Mucosa of rectum (tissue), 2 donors: ENCODE measurements around the gene MAF.

ENCODE experiments used
- H3K27ac ChIP-seq, 2 donors: one replicate each; pipeline ENCODE4 v1.7.0; 2013; ENCODE audit warnings: inconsistent platforms in 2 of 2, low read depth in 2 of 2, low read length in 2 of 2
- H3K27me3 ChIP-seq, 2 donors: one replicate each; pipeline ENCODE4 v1.7.0; 2013; ENCODE audit warnings: low read length in 2 of 2; ENCODE audit not compliant: control insufficient read depth in 2 of 2, insufficient read depth in 2 of 2
- H3K36me3 ChIP-seq, 2 donors: one replicate each; pipeline ENCODE4 v1.7.0; 2013; ENCODE audit warnings: low read length in 2 of 2; ENCODE audit not compliant: control insufficient read depth in 2 of 2, insufficient read depth in 2 of 2
- H3K4me1 ChIP-seq, 2 donors: one replicate each; pipeline ENCODE4 v1.7.0; 2013; ENCODE audit warnings: low read length in 2 of 2, mild to moderate bottlenecking in 1 of 2; ENCODE audit not compliant: control insufficient read depth in 2 of 2, insufficient read depth in 2 of 2
- H3K4me3 ChIP-seq, 2 donors: one replicate each; pipeline ENCODE4 v1.7.0; 2013; ENCODE audit warnings: low read length in 2 of 2
- H3K9ac ChIP-seq, 2 donors: one replicate each; pipeline ENCODE4 v1.7.0; 2013; ENCODE audit warnings: low read length in 2 of 2, low read depth in 1 of 2, mild to moderate bottlenecking in 1 of 2
- H3K9me3 ChIP-seq, 2 donors: one replicate each; pipeline ENCODE4 v1.7.0; 2013; ENCODE audit warnings: low read length in 2 of 2; ENCODE audit not compliant: control insufficient read depth in 2 of 2
- donor health status: healthy.
- donor health status: Normal muscosa, but diverticular disease.

Gene MAF

GRCh38 chr16:79571903-79572535 is 28.5 kb downstream of the MAF start:
- H3K9ac ChIP-seq = no peak overlapping the region
- no peaks in the 10 kb centered on the region for H3K9me3 ChIP-seq
- H3K27ac ChIP-seq = no peak overlapping the region
- peaks cover 0 to 4% of the 10 kb centered on the region in 2 donors for H3K27me3 ChIP-seq
- H3K4me3 ChIP-seq = no peak overlapping the region
- H3K36me3 ChIP-seq = no peaks in the 10 kb centered on the region
- no peaks in the 10 kb centered on the region for H3K4me1 ChIP-seq

DNA sequence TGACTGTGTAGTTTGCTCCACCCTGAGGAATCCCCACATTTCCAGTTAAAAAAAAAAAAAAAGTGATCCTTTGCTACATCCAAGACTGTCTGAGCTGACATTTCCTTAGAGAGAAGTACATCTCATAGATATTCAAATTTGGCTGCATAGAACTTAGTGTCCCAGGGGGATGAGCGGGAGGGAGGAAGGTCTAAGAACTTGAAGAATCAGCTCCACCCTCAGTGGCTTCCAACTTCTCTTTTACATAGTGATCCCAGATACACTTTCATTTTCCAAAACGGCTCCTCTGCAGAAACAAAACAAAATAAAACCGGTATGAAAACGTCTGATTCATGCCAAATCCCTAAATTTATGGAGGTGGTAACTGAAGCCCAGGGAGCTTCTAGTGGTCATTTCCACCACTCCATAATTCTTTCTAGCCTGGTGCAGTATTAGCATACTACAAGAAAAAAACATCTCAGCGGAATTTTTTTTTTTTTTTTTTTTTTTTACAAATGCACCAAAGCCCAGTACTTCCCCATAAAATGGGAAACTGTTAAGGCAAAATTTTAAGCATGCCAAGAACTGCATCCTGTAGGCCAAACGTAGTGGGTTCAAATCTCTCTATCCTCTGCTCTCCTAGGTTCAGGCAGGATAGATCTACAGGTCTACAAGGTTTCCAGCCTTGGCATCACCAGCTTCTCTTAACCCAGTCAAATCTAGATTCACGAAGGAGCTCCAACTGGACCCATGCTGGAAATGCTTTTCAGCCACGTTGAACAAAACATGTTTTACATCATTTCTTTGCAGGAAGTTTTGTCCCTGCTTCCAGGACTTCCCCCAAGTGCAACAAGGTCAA is 29.3 kb downstream of the MAF start:
- no peaks in the 10 kb centered on the region for H3K4me1 ChIP-seq
- no peaks in the 10 kb centered on the region for H3K36me3 ChIP-seq
- no peak overlapping the region for H3K27ac ChIP-seq
- H3K4me3 ChIP-seq = no peak overlapping the region
- H3K9me3 ChIP-seq = no peaks in the 10 kb centered on the region
- peaks cover 0 to 4% of the 10 kb centered on the region in 2 donors for H3K27me3 ChIP-seq
- H3K9ac ChIP-seq = no peak overlapping the region

DNA sequence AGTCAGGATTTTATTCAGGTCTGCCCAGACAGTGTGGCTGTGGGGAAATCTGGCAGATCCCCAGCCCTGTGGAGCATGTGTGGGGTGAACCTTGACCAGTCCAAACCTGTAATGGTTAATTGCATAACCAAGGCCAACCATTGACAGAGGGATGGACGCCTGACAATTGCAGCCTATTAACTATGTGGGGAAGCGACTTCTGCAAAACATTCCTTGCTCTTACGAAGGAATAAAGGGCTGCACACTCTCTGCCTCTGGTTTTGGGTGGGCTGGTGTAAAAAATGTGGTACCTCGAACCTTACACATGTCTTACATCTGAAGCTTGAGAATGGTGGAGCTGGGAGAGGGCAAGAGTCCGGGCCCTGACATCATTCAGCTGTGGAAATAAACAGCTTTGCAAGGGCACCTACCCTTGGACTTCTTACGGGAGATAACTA is 35.8 kb downstream of the MAF start:
- Histone ChIP-seq H3K9ac (no peak overlapping the region), H3K4me3 (no peak overlapping the region), H3K4me1 (no peaks in the 10 kb centered on the region), H3K9me3 (no peaks in the 10 kb centered on the region), H3K27me3 (peaks cover 0 to 4% of the 10 kb centered on the region in 2 donors), H3K27ac (no peak overlapping the region), H3K36me3 (no peaks in the 10 kb centered on the region)

DNA sequence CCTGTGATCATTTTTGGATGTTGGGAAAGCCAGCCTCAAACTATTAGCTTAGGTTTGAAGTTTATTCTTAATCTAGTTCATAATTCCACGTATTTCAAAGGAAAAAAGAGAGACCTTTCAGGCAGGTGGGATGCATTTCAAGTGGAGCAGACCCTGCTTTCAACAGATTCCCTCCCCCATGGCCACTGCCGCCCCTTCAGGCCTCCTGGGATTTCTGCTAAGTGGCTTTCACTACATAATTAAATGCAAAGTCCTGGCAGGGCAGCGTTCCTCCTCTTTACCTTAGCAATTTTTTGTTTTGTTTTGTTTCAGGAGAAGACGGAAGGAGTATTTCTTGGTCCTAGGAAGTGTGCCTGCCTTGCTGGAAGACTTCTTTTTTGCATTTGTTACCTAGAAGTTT is 36.6 kb downstream of the MAF start:
- no peaks in the 10 kb centered on the region for H3K9me3 ChIP-seq
- H3K36me3 ChIP-seq = no peaks in the 10 kb centered on the region
- no peaks in the 10 kb centered on the region for H3K27me3 ChIP-seq
- no peak overlapping the region for H3K9ac ChIP-seq
- H3K27ac ChIP-seq = no peak overlapping the region
- no peak overlapping the region for H3K4me3 ChIP-seq
- H3K4me1 ChIP-seq = no peaks in the 10 kb centered on the region

- H3K4me3 ChIP-seq = no peak overlapping the region
- H3K9me3 ChIP-seq = no peaks in the 10 kb centered on the region
- H3K27me3 ChIP-seq = no peaks in the 10 kb centered on the region
- H3K36me3 ChIP-seq = no peaks in the 10 kb centered on the region
- no peaks in the 10 kb centered on the region for H3K4me1 ChIP-seq
- no peak overlapping the region for H3K9ac ChIP-seq
- no peak overlapping the region for H3K27ac ChIP-seq
These were observed 38.2 kb downstream of the MAF start for GRCh38 chr16:79562166-79562823.

DNA sequence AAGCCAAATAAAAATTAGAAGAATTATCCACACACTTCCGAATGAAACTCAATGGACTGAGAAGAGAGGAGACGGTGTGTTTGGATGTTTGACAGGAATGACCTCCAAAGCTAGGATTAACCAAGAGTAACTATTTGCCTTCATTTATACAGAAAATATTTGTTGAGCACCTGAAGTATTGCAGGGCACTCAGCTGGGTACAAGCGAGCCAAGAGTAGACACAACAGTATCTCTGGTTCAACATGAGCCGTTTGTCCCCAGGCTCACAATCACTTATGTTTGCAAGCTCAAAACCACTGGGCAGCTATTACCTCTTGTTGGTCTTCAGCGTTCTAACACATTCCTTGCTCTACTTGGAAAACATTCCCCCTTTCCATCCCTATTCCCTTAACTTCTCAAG is 38.8 kb downstream of the MAF start:
- Histone ChIP-seq H3K9ac (no peak overlapping the region), H3K4me1 (no peaks in the 10 kb centered on the region), H3K27me3 (no peaks in the 10 kb centered on the region), H3K4me3 (no peak overlapping the region), H3K9me3 (no peaks in the 10 kb centered on the region), H3K27ac (no peak overlapping the region), H3K36me3 (no peaks in the 10 kb centered on the region)

DNA sequence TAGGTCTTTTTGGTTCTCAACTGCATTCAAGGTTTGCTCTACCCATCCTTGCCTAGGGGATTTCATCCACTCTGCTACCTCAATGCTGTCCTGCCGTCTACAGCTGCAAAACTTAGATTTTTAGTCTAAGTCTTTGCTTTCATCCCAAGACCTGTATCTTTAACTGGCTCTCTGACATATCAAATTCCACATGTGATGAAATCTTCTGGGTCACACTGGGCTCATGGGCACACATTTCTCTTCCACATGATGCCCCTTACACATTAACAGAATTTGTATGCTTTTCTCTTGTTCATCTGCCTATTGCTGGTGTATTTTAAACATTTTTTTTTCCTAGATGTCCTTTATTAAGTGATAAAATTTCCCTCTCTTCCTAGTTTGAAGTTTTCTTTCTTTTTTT is 39.6 kb downstream of the MAF start:
- Histone ChIP-seq H3K36me3 (no peaks in the 10 kb centered on the region), H3K27me3 (no peaks in the 10 kb centered on the region), H3K4me3 (no peak overlapping the region), H3K27ac (no peak overlapping the region), H3K4me1 (no peaks in the 10 kb centered on the region), H3K9me3 (no peaks in the 10 kb centered on the region), H3K9ac (no peak overlapping the region)

- Histone ChIP-seq H3K4me1 (no peaks in the 10 kb centered on the region), H3K9ac (no peak overlapping the region), H3K27ac (no peak overlapping the region), H3K27me3 (no peaks in the 10 kb centered on the region), H3K4me3 (no peak overlapping the region), H3K36me3 (no peaks in the 10 kb centered on the region), H3K9me3 (no peaks in the 10 kb centered on the region)
These were observed 40.2 kb downstream of the MAF start for GRCh38 chr16:79560318-79560717.

DNA sequence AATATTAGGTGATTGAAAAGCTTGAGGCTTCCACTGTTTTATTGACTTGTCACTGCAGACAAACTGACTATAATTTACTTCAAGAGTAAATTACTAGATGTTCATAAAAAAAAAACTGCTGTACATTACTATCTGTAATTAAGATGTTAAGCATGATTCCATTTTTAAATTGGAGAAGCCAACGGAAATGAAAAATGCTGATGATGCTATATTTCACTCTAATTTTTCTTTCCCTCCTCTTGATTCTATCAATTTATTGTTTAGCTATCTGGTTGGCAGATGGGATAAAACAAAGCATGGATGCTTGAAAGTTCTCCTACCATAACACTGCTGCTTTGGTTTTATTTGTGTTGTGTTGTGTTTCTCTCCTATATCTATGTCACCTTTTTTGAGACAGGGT is 41.0 kb downstream of the MAF start:
- H3K4me3 ChIP-seq = no peak overlapping the region
- no peak overlapping the region for H3K9ac ChIP-seq
- no peaks in the 10 kb centered on the region for H3K9me3 ChIP-seq
- H3K4me1 ChIP-seq = no peaks in the 10 kb centered on the region
- H3K27ac ChIP-seq = no peak overlapping the region
- no peaks in the 10 kb centered on the region for H3K27me3 ChIP-seq
- no peaks in the 10 kb centered on the region for H3K36me3 ChIP-seq

DNA sequence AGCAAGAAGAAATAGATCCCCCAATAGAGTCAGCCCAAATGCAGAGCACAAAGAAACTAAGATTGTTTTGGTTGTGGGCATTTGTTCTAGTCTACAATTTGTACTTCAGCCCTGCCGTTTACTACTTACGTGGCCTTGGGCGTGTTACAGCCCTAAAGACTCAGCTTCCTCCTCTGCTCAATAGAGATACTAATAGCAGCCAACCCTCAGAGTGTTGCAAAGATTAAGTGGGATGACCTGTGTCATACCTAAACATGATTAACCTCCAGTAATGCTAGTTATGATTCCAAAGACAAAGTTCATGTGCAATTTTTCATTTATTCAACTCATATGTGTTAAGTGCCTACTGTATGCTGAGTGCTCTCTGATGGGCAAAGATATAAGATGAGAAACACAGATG is 43.1 kb downstream of the MAF start:
- no peak overlapping the region for H3K27ac ChIP-seq

More for the DNA sequence above, 43.1 kb downstream of the MAF start:
- H3K4me3 ChIP-seq = no peak overlapping the region
- H3K9me3 ChIP-seq = no peaks in the 10 kb centered on the region
- no peaks in the 10 kb centered on the region for H3K4me1 ChIP-seq
- no peaks in the 10 kb centered on the region for H3K27me3 ChIP-seq
- H3K9ac ChIP-seq = no peak overlapping the region
- H3K36me3 ChIP-seq = no peaks in the 10 kb centered on the region
